Neural cell (in vitro differentiated cells): Measurements from ENCODE around the gene LRRC8D. TPM values are rescaled to one million over a fixed set of nuclear protein-coding genes. Genes with fewer than 3 reads are reported as not detected.

Experiments used
- H2AFZ ChIP-seq: fragments of 200-600, 300-800 bp; sonication (generic), shearing (Covaris generic); 2 replicates; pipeline ENCODE4 v1.6.0; 2014; ENCODE audit warnings: low read depth, mild to moderate bottlenecking, antibody characterized with exemption, low read length, moderate library complexity
- H3F3A ChIP-seq: fragments of 200-600 bp; shearing (Covaris generic); 2 replicates; pipeline ENCODE4 v1.6.1; 2016; ENCODE audit warnings: mild to moderate bottlenecking, moderate library complexity, mixed read lengths, antibody characterized with exemption, low read length; ENCODE audit not compliant: insufficient read depth, poor library complexity, severe bottlenecking
- H3K27ac ChIP-seq: fragments of 200-600, 300-800 bp; sonication (generic), shearing (Covaris generic); 2 replicates; pipeline ENCODE4 v1.5.1; 2014; ENCODE audit warnings: mild to moderate bottlenecking, low read length, moderate library complexity
- H3K27me3 ChIP-seq: fragments of 300-800, 200-600 bp; sonication (generic), shearing (Covaris generic); 2 replicates; pipeline ENCODE4 v1.6.0; 2014; ENCODE audit warnings: mild to moderate bottlenecking, low read depth, low read length, moderate library complexity; ENCODE audit not compliant: insufficient read depth
- H3K36me3 ChIP-seq: fragments of 300-800, 200-600 bp; sonication (generic), shearing (Covaris generic); 2 replicates; pipeline ENCODE4 v1.5.1; 2014; ENCODE audit warnings: mild to moderate bottlenecking, antibody characterized with exemption, low read length, moderate library complexity; ENCODE audit not compliant: insufficient read depth
- H3K4me2 ChIP-seq: fragments of 300-800, 200-600 bp; sonication (generic), shearing (Covaris generic); 2 replicates; pipeline ENCODE4 v1.6.0; 2014; ENCODE audit warnings: mild to moderate bottlenecking, low read length
- H3K4me3 ChIP-seq: fragments of 300-800, 200-600 bp; sonication (generic), shearing (Covaris generic); 2 replicates; pipeline ENCODE4 v1.5.1; 2014; ENCODE audit warnings: mild to moderate bottlenecking, low read length, moderate library complexity
- H3K79me2 ChIP-seq: fragments of 200-600 bp; shearing (Covaris generic); replicated peaks from 2 replicates; pipeline ENCODE4 v1.6.0; 2014; ENCODE audit warnings: mild to moderate bottlenecking, low read length, moderate library complexity; ENCODE audit not compliant: insufficient read depth
- H3K9ac ChIP-seq: fragments of 300-800, 200-600 bp; sonication (generic), shearing (Covaris generic); 2 replicates; pipeline ENCODE4 v1.6.1; 2016; ENCODE audit warnings: mild to moderate bottlenecking, low read length, mixed read lengths
- H3K9me2 ChIP-seq: fragments of 200-600 bp; shearing (Covaris generic); 2 replicates; pipeline ENCODE4 v1.6.1; 2016; ENCODE audit warnings: mild to moderate bottlenecking, low read length, mixed read lengths; ENCODE audit not compliant: insufficient read depth
- H3K9me3 ChIP-seq: fragments of 200-600, 300-800 bp; sonication (generic), shearing (Covaris generic); 2 replicates; pipeline ENCODE4 v1.6.1; 2016; ENCODE audit warnings: mild to moderate bottlenecking, mixed run types, low read length, moderate library complexity, mixed read lengths
- H4K20me1 ChIP-seq: fragments of 200-600 bp; shearing (Covaris generic); 2 replicates; pipeline ENCODE4 v1.6.1; 2016; ENCODE audit warnings: mild to moderate bottlenecking, mixed run types; ENCODE audit not compliant: insufficient read depth
- EP300 ChIP-seq: fragments of 450-650 bp; conservative IDR thresholded peaks from 2 replicates; pipeline ENCODE4 v1.6.1; 2014; ENCODE audit warnings: antibody characterized with exemption, mild to moderate bottlenecking, moderate library complexity; ENCODE audit not compliant: poor library complexity, severe bottlenecking
- EZH2 ChIP-seq: fragments of 200-600, 300-800 bp; shearing (Covaris generic), sonication (generic); IDR thresholded peaks from 2 replicates; pipeline ENCODE4 v1.6.1; 2014; ENCODE audit warnings: antibody characterized with exemption, low read length, borderline replicate concordance, mild to moderate bottlenecking; ENCODE audit not compliant: insufficient read depth, poor library complexity, severe bottlenecking
- MXI1 ChIP-seq: fragments of 450-650 bp; conservative IDR thresholded peaks from 2 replicates; pipeline ENCODE4 v1.6.1; 2014; ENCODE audit warnings: antibody characterized with exemption, mild to moderate bottlenecking; ENCODE audit not compliant: poor library complexity, severe bottlenecking
- POLR2AphosphoS5 ChIP-seq: IDR thresholded peaks from 2 replicates; pipeline ENCODE4 v1.6.1; 2012
- RAD21 ChIP-seq: fragments of 450-650 bp; conservative IDR thresholded peaks from 2 replicates; pipeline ENCODE4 v1.6.1; 2014; ENCODE audit warnings: antibody characterized with exemption, mild to moderate bottlenecking, moderate library complexity
- SMC3 ChIP-seq: fragments of 450-650 bp; conservative IDR thresholded peaks from 2 replicates; pipeline ENCODE4 v1.6.1; 2014; ENCODE audit warnings: antibody characterized with exemption, mild to moderate bottlenecking, moderate library complexity; ENCODE audit not compliant: poor library complexity
- TAF1 ChIP-seq: IDR thresholded peaks from 2 replicates; pipeline ENCODE4 v1.6.1; 2012; ENCODE audit warnings: low read depth
- polyA plus RNA-seq: library from polyadenylated mRNA; depleted of rRNA; stranded (reverse); fragments of >200 nt; gene quantifications from 2 replicates; pipeline ENCODE4 v1.2.3, GENCODE V29; 2014
- TF ChIP-seq, protein P1 (sequence below): IDR thresholded peaks from 2 replicates; pipeline ENCODE4 v1.6.1; 2012; ENCODE audit warnings: borderline replicate concordance
- TF ChIP-seq, protein P2 (sequence below): fragments of 450-650 bp; IDR thresholded peaks from 2 replicates; pipeline ENCODE4 v1.5.1; 2014; ENCODE audit warnings: antibody characterized with exemption, mild to moderate bottlenecking, moderate library complexity; ENCODE audit not compliant: poor library complexity, severe bottlenecking

Gene LRRC8D
- polyA plus RNA-seq, 1 donor from 2014 or later, result 43.7 TPM

- H2AFZ ChIP-seq, result no peak overlapping the region
- H3K36me3 ChIP-seq, result peaks cover 13% of the 10 kb centered on the region
- no peak overlapping the region for H3K27ac ChIP-seq
- H3K4me3 ChIP-seq, result no peak overlapping the region
- TF ChIP-seq EZH2, result no peak
- no peak for TF ChIP-seq RAD21
- no peak for TF ChIP-seq POLR2AphosphoS5
- TF ChIP-seq TAF1, result no peak
- TF ChIP-seq, protein P1, sequence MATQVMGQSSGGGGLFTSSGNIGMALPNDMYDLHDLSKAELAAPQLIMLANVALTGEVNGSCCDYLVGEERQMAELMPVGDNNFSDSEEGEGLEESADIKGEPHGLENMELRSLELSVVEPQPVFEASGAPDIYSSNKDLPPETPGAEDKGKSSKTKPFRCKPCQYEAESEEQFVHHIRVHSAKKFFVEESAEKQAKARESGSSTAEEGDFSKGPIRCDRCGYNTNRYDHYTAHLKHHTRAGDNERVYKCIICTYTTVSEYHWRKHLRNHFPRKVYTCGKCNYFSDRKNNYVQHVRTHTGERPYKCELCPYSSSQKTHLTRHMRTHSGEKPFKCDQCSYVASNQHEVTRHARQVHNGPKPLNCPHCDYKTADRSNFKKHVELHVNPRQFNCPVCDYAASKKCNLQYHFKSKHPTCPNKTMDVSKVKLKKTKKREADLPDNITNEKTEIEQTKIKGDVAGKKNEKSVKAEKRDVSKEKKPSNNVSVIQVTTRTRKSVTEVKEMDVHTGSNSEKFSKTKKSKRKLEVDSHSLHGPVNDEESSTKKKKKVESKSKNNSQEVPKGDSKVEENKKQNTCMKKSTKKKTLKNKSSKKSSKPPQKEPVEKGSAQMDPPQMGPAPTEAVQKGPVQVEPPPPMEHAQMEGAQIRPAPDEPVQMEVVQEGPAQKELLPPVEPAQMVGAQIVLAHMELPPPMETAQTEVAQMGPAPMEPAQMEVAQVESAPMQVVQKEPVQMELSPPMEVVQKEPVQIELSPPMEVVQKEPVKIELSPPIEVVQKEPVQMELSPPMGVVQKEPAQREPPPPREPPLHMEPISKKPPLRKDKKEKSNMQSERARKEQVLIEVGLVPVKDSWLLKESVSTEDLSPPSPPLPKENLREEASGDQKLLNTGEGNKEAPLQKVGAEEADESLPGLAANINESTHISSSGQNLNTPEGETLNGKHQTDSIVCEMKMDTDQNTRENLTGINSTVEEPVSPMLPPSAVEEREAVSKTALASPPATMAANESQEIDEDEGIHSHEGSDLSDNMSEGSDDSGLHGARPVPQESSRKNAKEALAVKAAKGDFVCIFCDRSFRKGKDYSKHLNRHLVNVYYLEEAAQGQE, result no peak
- TF ChIP-seq EP300, result no peak
- TF ChIP-seq, protein P2, sequence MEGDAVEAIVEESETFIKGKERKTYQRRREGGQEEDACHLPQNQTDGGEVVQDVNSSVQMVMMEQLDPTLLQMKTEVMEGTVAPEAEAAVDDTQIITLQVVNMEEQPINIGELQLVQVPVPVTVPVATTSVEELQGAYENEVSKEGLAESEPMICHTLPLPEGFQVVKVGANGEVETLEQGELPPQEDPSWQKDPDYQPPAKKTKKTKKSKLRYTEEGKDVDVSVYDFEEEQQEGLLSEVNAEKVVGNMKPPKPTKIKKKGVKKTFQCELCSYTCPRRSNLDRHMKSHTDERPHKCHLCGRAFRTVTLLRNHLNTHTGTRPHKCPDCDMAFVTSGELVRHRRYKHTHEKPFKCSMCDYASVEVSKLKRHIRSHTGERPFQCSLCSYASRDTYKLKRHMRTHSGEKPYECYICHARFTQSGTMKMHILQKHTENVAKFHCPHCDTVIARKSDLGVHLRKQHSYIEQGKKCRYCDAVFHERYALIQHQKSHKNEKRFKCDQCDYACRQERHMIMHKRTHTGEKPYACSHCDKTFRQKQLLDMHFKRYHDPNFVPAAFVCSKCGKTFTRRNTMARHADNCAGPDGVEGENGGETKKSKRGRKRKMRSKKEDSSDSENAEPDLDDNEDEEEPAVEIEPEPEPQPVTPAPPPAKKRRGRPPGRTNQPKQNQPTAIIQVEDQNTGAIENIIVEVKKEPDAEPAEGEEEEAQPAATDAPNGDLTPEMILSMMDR, result no peak
- TF ChIP-seq SMC3, result no peak
- no peak for TF ChIP-seq MXI1
- no peaks in the 10 kb centered on the region for H3K9me2 ChIP-seq
- no peak overlapping the region for H3K4me2 ChIP-seq
- H3K79me2 ChIP-seq, result no peaks in the 10 kb centered on the region
- H3K9me3 ChIP-seq, result no peaks in the 10 kb centered on the region
- H3F3A ChIP-seq, result no peaks in the 10 kb centered on the region
- H4K20me1 ChIP-seq, result no peaks in the 10 kb centered on the region
- H3K27me3 ChIP-seq, result no peaks in the 10 kb centered on the region
- H3K9ac ChIP-seq, result no peak overlapping the region
Observed at GRCh38 chr1:89931964-89932363, 111.1 kb downstream of the LRRC8D start.

- no peak overlapping the region for H3K4me3 ChIP-seq
- H3K79me2 ChIP-seq, result no peaks in the 10 kb centered on the region
- no peaks in the 10 kb centered on the region for H4K20me1 ChIP-seq
- no peaks in the 10 kb centered on the region for H3K27me3 ChIP-seq
- no peak overlapping the region for H3K9ac ChIP-seq
- no peak overlapping the region for H3K4me2 ChIP-seq
- TF ChIP-seq MXI1 (no peak), RAD21 (no peak)
- no peaks in the 10 kb centered on the region for H3K9me2 ChIP-seq
- peaks cover 13% of the 10 kb centered on the region for H3K36me3 ChIP-seq
- no peaks in the 10 kb centered on the region for H3F3A ChIP-seq
- no peaks in the 10 kb centered on the region for H3K9me3 ChIP-seq
- no peak overlapping the region for H3K27ac ChIP-seq
- no peak overlapping the region for H2AFZ ChIP-seq
Observed at GRCh38 chr1:89932598-89933364, 111.9 kb downstream of the LRRC8D start.
